ENCODE results near the gene HEATR3.

Gene HEATR3

GRCh38 chr16:50152807-50153595 lies 87.2 kb downstream of the HEATR3 start, which contains the start of gene TENT4B:
Gene TENT4B, plus strand, starts transcription at chr16:50153306. Its CDS starts 316 bp downstream, at chr16:50153622.
- in situ Hi-C loops (cut with HindIII; ENCODE audit: low sequenced_read_pairs), result no loop called here

GRCh38 chr16:50153596-50154419 lies 88.0 kb downstream of the HEATR3 start:
- in situ Hi-C loops (cut with HindIII; ENCODE audit: low sequenced_read_pairs), result no loop called here

GRCh38 chr16:50154420-50154950 lies 88.7 kb downstream of the HEATR3 start:
- in situ Hi-C loops (cut with HindIII; ENCODE audit: low sequenced_read_pairs), result no loop called here

- in situ Hi-C loops (cut with HindIII; ENCODE audit: low sequenced_read_pairs), result no loop called here
Measured at GRCh38 chr16:50155925-50156324, 90.2 kb downstream of the HEATR3 start.

Measured in DLD1 (cell line).